Brain microvascular endothelial cell (primary cell): ENCODE measurements around the gene CCND1.

Experiments
- DNase-seq: peaks from one replicate; pipeline ENCODE4 v3.0.0-alpha.2; 2020
- H3K27ac ChIP-seq: fragments of 250-450 bp; sonication (Bioruptor Pico); 2 replicates; pipeline ENCODE4 v1.5.1; 2020; ENCODE audit warnings: mild to moderate bottlenecking, moderate library complexity
- H3K27me3 ChIP-seq: fragments of 250-450 bp; sonication (Bioruptor Pico); replicated peaks from 2 replicates; pipeline ENCODE4 v1.5.1; 2020; ENCODE audit warnings: mild to moderate bottlenecking
- H3K36me3 ChIP-seq: fragments of 250-450 bp; sonication (Bioruptor Pico); replicated peaks from 2 replicates; pipeline ENCODE4 v1.5.1; 2020; ENCODE audit warnings: mild to moderate bottlenecking
- H3K4me3 ChIP-seq: 2 replicates; pipeline ENCODE4 v1.5.1; 2011; ENCODE audit warnings: low read depth, mild to moderate bottlenecking, control low read depth, low read length, moderate library complexity
- CTCF ChIP-seq: IDR thresholded peaks from 2 replicates; pipeline ENCODE4 v1.5.1; 2011; ENCODE audit warnings: low read depth, mild to moderate bottlenecking, moderate library complexity, low read length, control low read depth, inconsistent platforms; ENCODE audit errors: missing control alignments
- in situ Hi-C: cut with HindIII; loops from 2 replicates; pipeline ENCODE4 v1.10.0; 2017; ENCODE audit warnings: low sequenced_read_pairs, low pct_ligation_motif_present

Gene CCND1

GRCh38 chr11:69624293-69624692 is 16.7 kb upstream of the CCND1 start:
- H3K27ac ChIP-seq = no peak overlapping the region
- no peak for DNase-seq
- no peak for TF ChIP-seq CTCF
- in situ Hi-C loops = no loop called here
- H3K4me3 ChIP-seq = no peak overlapping the region
- H3K27me3 ChIP-seq = no peaks in the 10 kb centered on the region
- H3K36me3 ChIP-seq = no peaks in the 10 kb centered on the region

- Histone ChIP-seq H3K36me3 (no peaks in the 10 kb centered on the region), H3K27ac (no peak overlapping the region), H3K27me3 (no peaks in the 10 kb centered on the region), H3K4me3 (no peak overlapping the region)
- in situ Hi-C loops = no loop called here
- no peak for TF ChIP-seq CTCF
- no peak for DNase-seq
These were observed 15.5 kb upstream of the CCND1 start for GRCh38 chr11:69625476-69625875.

GRCh38 chr11:69627551-69627950 is 13.4 kb upstream of the CCND1 start:
- DNase-seq = no peak
- no peak overlapping the region for H3K27ac ChIP-seq
- no peaks in the 10 kb centered on the region for H3K36me3 ChIP-seq
- in situ Hi-C loops = no loop called here
- H3K27me3 ChIP-seq = no peaks in the 10 kb centered on the region
- no peak overlapping the region for H3K4me3 ChIP-seq
- TF ChIP-seq CTCF = no peak

GRCh38 chr11:69630017-69630416 is 10.9 kb upstream of the CCND1 start:
- no peak for TF ChIP-seq CTCF
- peak; percentile 52 for DNase-seq
- Histone ChIP-seq H3K4me3 (no peak overlapping the region), H3K27me3 (no peaks in the 10 kb centered on the region), H3K27ac (no peak overlapping the region), H3K36me3 (no peaks in the 10 kb centered on the region)
- in situ Hi-C loops = no loop called here

GRCh38 chr11:69630424-69630823 is 10.5 kb upstream of the CCND1 start:
- in situ Hi-C loops = no loop called here
- no peak overlapping the region for H3K4me3 ChIP-seq
- TF ChIP-seq CTCF = no peak
- no peak for DNase-seq
- H3K27ac ChIP-seq = no peak overlapping the region
- no peaks in the 10 kb centered on the region for H3K36me3 ChIP-seq
- H3K27me3 ChIP-seq = no peaks in the 10 kb centered on the region

DNA sequence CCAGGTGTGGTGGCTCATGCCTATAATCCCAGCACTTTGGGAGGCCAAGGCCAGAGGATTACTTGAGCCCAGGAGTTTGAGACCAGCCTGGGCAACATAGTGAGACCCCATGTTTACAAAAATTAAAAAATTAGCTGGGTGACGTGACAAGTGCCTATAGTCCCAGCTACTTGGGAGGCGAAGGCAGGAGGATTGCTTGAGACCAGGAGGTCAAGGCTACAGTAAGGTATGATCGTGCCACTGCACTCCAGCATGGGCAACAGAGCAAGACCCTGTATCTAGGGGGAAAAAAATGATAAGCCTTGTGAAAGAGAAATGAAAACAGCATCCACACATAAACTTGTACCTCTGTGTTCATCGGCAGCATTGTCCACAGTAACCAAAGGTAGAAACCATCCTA is 8.1 kb upstream of the CCND1 start:
- no peak overlapping the region for H3K4me3 ChIP-seq
- no peak for DNase-seq
- in situ Hi-C loops = no loop called here
- no peaks in the 10 kb centered on the region for H3K36me3 ChIP-seq
- no peak for TF ChIP-seq CTCF
- no peaks in the 10 kb centered on the region for H3K27me3 ChIP-seq
- no peak overlapping the region for H3K27ac ChIP-seq
